T-cell (primary cell): ENCODE data around the gene CCNY. TPM values are rescaled to one million over a fixed set of nuclear protein-coding genes. Genes with fewer than 3 reads are reported as not detected.

Experiments used
- ATAC-seq, 4 experiments: fragments of 200-7000 bp in 3 of 4; fragments of 150-1000 bp in 1 of 4; cut with Tn5 transposase; replicated peaks in 1 of 4; 1 replicate in 3 of 4; 2 replicates in 1 of 4; pipeline ENCODE4 v1.10.0; 2021; ENCODE audit warnings: moderate library complexity in 3 of 4, mild to moderate bottlenecking in 2 of 4, moderate number of reproducible peaks in 1 of 4
- CTCF ChIA-PET, 2 donors: fragments of 300-600 bp; sonication (Branson Sonifier 250); formaldehyde crosslinking; loops; one replicate each; lab custom pipeline; 2022; ENCODE audit warnings: antibody characterized with exemption in 2 of 2; lab: Charles Lee
- POLR2A ChIA-PET, 2 donors: fragments of 300-600 bp; sonication (Branson Sonifier 250); formaldehyde crosslinking; loops; one replicate each; lab custom pipeline; 2022; ENCODE audit warnings: antibody characterized with exemption in 2 of 2; lab: Charles Lee
- DNase-seq, 35 experiments: peaks; one replicate each; pipeline versions ENCODE4 v3.0.0 to v3.0.0-alpha.2; 2013 to 2023
- H3K27ac ChIP-seq: one replicate; pipeline ENCODE4 v1.5.1; 2013; ENCODE audit warnings: low read length
- H3K27me3 ChIP-seq, 2 experiments: replicated peaks in 1 of 2; 1 replicate in 1 of 2; 2 replicates in 1 of 2; pipeline versions ENCODE4 v1.6.1 to v1.7.0; 2013; ENCODE audit warnings: low read length in 1 of 2, mixed read lengths in 1 of 2; ENCODE audit not compliant: control insufficient read depth in 2 of 2, insufficient read depth in 2 of 2; ENCODE audit errors: extremely low read depth in 1 of 2
- H3K36me3 ChIP-seq, 2 donors: 1 replicate in 1 of 2; 2 replicates in 1 of 2; pipeline versions ENCODE4 v1.6.1 to v1.7.0; 2013; ENCODE audit warnings: low read length in 1 of 2; ENCODE audit not compliant: control insufficient read depth in 2 of 2, insufficient read depth in 1 of 2; ENCODE audit errors: extremely low read depth in 1 of 2
- H3K4me1 ChIP-seq, 2 experiments: 1 replicate in 1 of 2; 2 replicates in 1 of 2; pipeline versions ENCODE4 v1.6.1 to v1.7.0; 2013; ENCODE audit warnings: low read length in 2 of 2, mixed read lengths in 1 of 2; ENCODE audit not compliant: insufficient read depth in 2 of 2, control insufficient read depth in 1 of 2; ENCODE audit errors: extremely low read depth in 1 of 2
- H3K4me3 ChIP-seq, 2 donors: 1 replicate in 1 of 2; 2 replicates in 1 of 2; pipeline versions ENCODE4 v1.5.1 to v1.7.0; 2013; ENCODE audit warnings: mild to moderate bottlenecking in 2 of 2, low read length in 1 of 2, moderate library complexity in 1 of 2; ENCODE audit not compliant: control insufficient read depth in 1 of 2; ENCODE audit errors: extremely low read depth in 1 of 2
- H3K9me3 ChIP-seq: 2 replicates; pipeline ENCODE4 v1.7.0; 2013
- H3K27ac Mint-ChIP-seq, 2 donors: one replicate each; pipeline ENCODE4 v1.8.0; 2020 to 2021; ENCODE audit warnings: mild to moderate bottlenecking in 2 of 2, mixed read lengths in 2 of 2
- H3K27me3 Mint-ChIP-seq, 2 donors: one replicate each; pipeline ENCODE4 v1.8.0; 2021 to 2022; ENCODE audit warnings: mixed read lengths in 2 of 2
- H3K36me3 Mint-ChIP-seq: one replicate; pipeline ENCODE4 v1.8.0; 2021; ENCODE audit warnings: mixed read lengths
- H3K4me1 Mint-ChIP-seq, 3 donors: one replicate each; pipeline ENCODE4 v1.8.0; 2020 to 2022; ENCODE audit warnings: mixed read lengths in 3 of 3, mild to moderate bottlenecking in 1 of 3
- H3K4me3 Mint-ChIP-seq, 3 donors: one replicate each; pipeline ENCODE4 v1.8.0; 2020 to 2022; ENCODE audit warnings: mild to moderate bottlenecking in 3 of 3, mixed read lengths in 3 of 3, moderate library complexity in 3 of 3
- H3K9me3 Mint-ChIP-seq, 3 donors: one replicate each; pipeline ENCODE4 v1.8.0; 2020 to 2022; ENCODE audit warnings: mixed read lengths in 3 of 3
- WGBS: methylation state at CpG from one replicate; pipeline ENCODE4 v1.1.5; 2013; ENCODE audit warnings: missing lambda C conversion rate; ENCODE audit not compliant: insufficient coverage; 5-methylcytosine and 5-hydroxymethylcytosine counted together
- total RNA-seq, 35 experiments: library from RNA in 6 of 35; stranded (reverse) in 6 of 35; fragments of 120-200 nt in 1 of 35; gene quantifications; one replicate each; pipeline versions ENCODE4 v1.2.1 to v1.2.4 and lab custom pipeline; 2013 to 2026

CCNY gene
- total RNA-seq, 5 donors from 2014 or later (not counting 1 experiment from before 2014, with no cell fraction given) = 62.5 to 75.2 (median 62.8) TPM

DNA sequence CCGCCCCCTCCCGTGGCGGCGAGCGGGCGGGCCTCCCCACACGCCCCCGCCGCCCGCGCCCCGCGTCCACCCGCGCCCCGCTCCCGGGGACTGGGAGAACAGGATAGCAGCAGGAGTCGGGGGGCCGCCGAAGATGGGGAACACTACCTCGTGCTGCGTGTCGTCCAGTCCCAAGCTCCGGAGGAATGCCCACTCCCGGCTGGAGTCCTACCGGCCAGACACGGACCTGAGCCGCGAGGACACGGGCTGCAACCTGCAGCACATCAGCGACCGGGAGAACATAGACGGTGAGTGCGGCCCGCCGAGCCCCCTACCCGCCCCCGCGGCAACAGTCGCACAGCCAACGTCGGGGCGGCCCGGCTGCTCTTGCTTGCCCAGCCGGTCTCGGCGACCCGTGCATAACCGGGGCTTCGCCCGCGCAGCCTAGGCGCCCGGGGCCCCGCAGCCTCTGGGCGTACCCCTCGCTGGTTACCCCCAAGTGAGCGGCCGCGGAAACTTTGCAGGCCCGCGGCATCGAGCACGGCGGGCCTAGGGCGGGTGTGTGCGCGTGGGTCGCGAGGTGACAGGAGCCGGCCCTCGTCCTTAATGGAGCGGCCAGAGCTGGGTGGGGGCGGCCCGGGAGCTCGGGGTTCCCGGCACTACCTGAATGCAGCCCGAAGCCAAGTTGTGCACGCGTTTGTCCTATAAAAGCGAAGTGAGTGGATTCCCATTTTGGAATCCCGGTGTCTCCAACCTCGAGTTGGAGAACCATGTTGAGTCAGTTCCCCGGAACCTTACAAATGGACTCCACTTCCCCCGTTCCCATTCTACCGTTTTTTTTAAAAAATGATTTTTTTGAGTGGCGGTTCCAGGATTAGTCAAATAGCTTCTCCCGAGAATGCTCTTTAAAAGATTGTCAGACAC is 863 bp downstream of the CCNY start:
- Mint-ChIP-seq H3K27ac (peak overlapping the region; percentile 67 to 80), H3K4me3 (peak overlapping the region; percentile 84 to 90 (median 85)), H3K27me3 (no peaks in the 10 kb centered on the region), H3K36me3 (peaks cover 9% of the 10 kb centered on the region), H3K9me3 (no peaks in the 10 kb centered on the region), H3K4me1 (peaks cover 72 to 77% (median 73%) of the 10 kb centered on the region in 3 donors)
- Histone ChIP-seq H3K27ac (peak overlapping the region; percentile 47), H3K36me3 (peaks cover 0 to 7% of the 10 kb centered on the region in 2 donors), H3K4me1 (peaks cover 28 to 32% of the 10 kb centered on the region in 2 experiments), H3K9me3 (no peaks in the 10 kb centered on the region), H3K27me3 (no peaks in the 10 kb centered on the region), H3K4me3 (peak overlapping the region; percentile 65 to 76)
- DNase-seq (peak in 20 of 35 experiments; percentile 2 to 38 (median 14)), ATAC-seq (peak; percentile 11 to 17 (median 12))
- CTCF ChIA-PET = interaction anchor here in 1 of 2 donors (1.0 to 1.3 kb wide), 2 partner anchors 141 to 142 kb away, joined by 3 to 4 read pairs; no protein-coding TSS in a partner anchor
- POLR2A ChIA-PET = interaction anchor here in 1 of 2 donors (0.7 kb wide), 2 partner anchors 8 to 211 kb away, joined by 3 read pairs; no protein-coding TSS in a partner anchor
- WGBS = under 1% methylated on average over 78 of the region's 88 CpGs

DNA sequence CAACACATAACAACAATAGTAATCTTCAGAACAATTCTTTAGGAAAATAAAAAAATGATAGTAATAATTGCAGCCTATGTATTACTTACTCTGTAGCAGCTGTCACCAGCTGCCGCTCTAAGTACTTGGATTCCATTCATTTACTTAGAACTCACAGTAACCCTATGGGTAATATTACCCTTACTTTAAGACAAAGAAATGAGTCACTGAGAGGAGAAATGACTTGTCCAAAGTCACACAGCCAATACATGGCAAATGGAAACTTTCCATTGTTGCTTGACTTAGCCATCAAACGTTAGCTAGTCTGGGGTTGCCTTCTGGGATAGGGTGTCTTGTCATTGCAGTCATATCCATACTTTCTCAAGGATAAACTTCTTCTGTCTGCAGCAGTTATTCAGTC is 3.6 kb downstream of the CCNY start:
- Mint-ChIP-seq H3K27me3 (no peaks in the 10 kb centered on the region), H3K9me3 (no peaks in the 10 kb centered on the region), H3K4me1 (peaks cover 69 to 75% (median 72%) of the 10 kb centered on the region in 3 donors), H3K27ac (peak overlapping the region; percentile 54 to 57), H3K4me3 (peak overlapping the region in 2 of 3 donors; percentile 45 to 55), H3K36me3 (peaks cover 3% of the 10 kb centered on the region)
- Histone ChIP-seq H3K27ac (no peak overlapping the region), H3K27me3 (no peaks in the 10 kb centered on the region), H3K4me1 (peaks cover 28 to 37% of the 10 kb centered on the region in 2 experiments), H3K36me3 (no peaks in the 10 kb centered on the region), H3K9me3 (no peaks in the 10 kb centered on the region), H3K4me3 (no peak overlapping the region)
- ATAC-seq = no peak
- ChIA-PET CTCF (interaction anchor here (0.6 to 2.6 kb wide), 2 partner anchors 25 to 144 kb away, joined by 4 to 12 read pairs; no protein-coding TSS in a partner anchor), POLR2A (interaction anchor here in 1 of 2 donors (0.6 kb wide), 1 partner anchor 73 kb away, joined by 3 read pairs; no protein-coding TSS in a partner anchor)
- DNase-seq = no peak
- 0% methylated on average over 1 of the region's 2 CpGs for WGBS

DNA sequence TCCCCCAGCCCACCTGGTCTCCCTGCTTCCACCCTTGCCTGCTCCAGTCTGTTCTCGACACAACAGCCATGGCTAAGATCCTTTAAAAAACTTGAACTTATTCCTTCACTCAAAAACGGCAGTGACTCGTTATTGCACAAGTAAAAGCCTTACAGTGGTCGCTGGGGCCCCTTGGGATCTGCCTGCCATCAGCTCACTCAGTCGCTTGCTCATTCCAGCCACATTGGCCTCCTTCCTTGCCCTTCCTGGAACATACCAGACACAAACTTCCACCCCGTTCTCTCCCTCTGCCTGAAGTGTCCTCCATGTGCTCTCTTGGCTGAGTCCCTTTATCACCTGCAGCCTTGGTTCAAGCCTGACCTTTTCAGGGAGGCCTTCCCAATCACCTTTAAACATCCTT is 4.7 kb downstream of the CCNY start:
- Histone ChIP-seq H3K36me3 (no peaks in the 10 kb centered on the region), H3K4me1 (peaks cover 25 to 27% of the 10 kb centered on the region in 2 experiments), H3K9me3 (no peaks in the 10 kb centered on the region), H3K4me3 (no peak overlapping the region), H3K27me3 (no peaks in the 10 kb centered on the region), H3K27ac (no peak overlapping the region)
- ChIA-PET POLR2A (interaction anchor here in 1 of 2 donors (0.6 kb wide), 1 partner anchor 10 kb away, joined by 3 read pairs; no protein-coding TSS in a partner anchor), CTCF (interaction anchor here in 1 of 2 donors (0.6 to 2.6 kb wide), 3 partner anchors 10 to 145 kb away, joined by 5 to 12 read pairs (median 5); no protein-coding TSS in a partner anchor)
- 63% methylated on average over 6 of the region's 6 CpGs for WGBS
- Mint-ChIP-seq H3K4me3 (peak overlapping the region; percentile 10 to 63 (median 55)), H3K27me3 (no peaks in the 10 kb centered on the region), H3K36me3 (peaks cover 6% of the 10 kb centered on the region), H3K4me1 (peaks cover 70 to 71% (median 70%) of the 10 kb centered on the region in 3 donors), H3K9me3 (no peaks in the 10 kb centered on the region), H3K27ac (peak overlapping the region; percentile 51 to 84)
- ATAC-seq = no peak
- DNase-seq = no peak

DNA sequence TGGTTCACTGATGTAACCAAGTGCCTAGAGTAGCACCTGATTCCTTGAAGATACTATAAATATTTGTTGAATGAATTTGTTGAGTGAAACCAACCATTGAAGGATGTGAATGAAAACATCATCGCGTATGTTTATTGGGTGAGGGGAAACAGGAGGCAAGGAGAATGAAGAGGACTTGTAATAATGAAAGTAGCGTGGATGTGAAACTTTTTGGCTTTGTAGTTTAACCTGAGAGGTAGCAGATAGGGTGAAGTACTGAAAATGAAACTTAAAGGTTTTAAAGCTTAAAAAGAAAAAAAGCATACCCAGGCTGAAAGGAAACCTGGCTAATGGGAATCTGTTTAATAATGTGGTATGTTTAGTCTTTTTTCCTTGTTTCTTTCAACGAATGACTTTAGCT is 5.2 kb downstream of the CCNY start:
- H3K4me3 ChIP-seq = no peak overlapping the region
- POLR2A ChIA-PET = interaction anchor here in 1 of 2 donors (0.6 kb wide), 1 partner anchor 10 kb away, joined by 3 read pairs; no protein-coding TSS in a partner anchor
- H3K27ac Mint-ChIP-seq = peak overlapping the region; percentile 48 to 84

DNA sequence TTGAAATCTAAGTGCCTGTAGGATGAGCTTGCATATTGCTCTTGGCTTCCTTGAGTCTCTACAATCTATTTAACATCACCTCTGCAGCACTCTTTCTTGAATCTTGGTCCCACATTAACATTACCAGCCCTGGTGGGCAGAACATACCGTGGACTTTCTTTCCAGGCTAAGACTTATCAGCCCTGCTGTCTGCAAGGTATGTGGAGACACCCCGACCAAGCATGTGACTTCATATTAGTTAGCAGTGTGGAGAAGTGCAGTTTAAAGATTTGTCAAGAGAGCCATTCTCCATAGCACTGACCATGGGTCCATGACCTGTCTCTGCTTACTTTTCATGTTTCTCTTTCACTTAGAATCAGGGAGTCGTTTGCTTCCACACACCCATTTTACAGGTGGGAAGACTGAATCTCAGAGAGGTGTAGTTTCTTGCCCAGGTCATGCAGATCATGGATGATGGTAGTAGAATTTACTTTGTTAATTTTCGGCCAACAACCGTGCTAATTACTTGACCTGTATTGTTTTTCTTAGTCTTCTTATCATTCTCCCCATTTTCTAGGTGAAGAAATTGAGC is 6.0 kb downstream of the CCNY start:
- no peak overlapping the region for H3K27ac ChIP-seq
- POLR2A ChIA-PET = no interaction called here
- no peaks in the 10 kb centered on the region for H3K27me3 Mint-ChIP-seq

More for the DNA sequence above, 5.2 kb downstream of the CCNY start:
- no peaks in the 10 kb centered on the region for H3K9me3 Mint-ChIP-seq
- DNase-seq (peak in 2 of 35 experiments; percentile 6 to 55), ATAC-seq (peak in 1 of 4 experiments; percentile 79)
- H3K27me3 Mint-ChIP-seq = no peaks in the 10 kb centered on the region
- H3K27ac ChIP-seq = no peak overlapping the region
- CTCF ChIA-PET = interaction anchor here (0.6 to 2.6 kb wide), 5 partner anchors 9 to 223 kb away, joined by 3 to 12 read pairs (median 5); no protein-coding TSS in a partner anchor
- H3K4me1 Mint-ChIP-seq = peaks cover 74 to 76% (median 75%) of the 10 kb centered on the region in 3 donors
- H3K9me3 ChIP-seq = no peaks in the 10 kb centered on the region
- WGBS = 0% methylated on average over 2 of the region's 4 CpGs
- H3K36me3 Mint-ChIP-seq = peaks cover 6% of the 10 kb centered on the region
- H3K36me3 ChIP-seq = no peaks in the 10 kb centered on the region
- H3K4me3 Mint-ChIP-seq = peak overlapping the region; percentile 21 to 63 (median 55)
- no peaks in the 10 kb centered on the region for H3K27me3 ChIP-seq
- H3K4me1 ChIP-seq = peaks cover 25 to 29% of the 10 kb centered on the region in 2 experiments

More for the DNA sequence above, 6.0 kb downstream of the CCNY start:
- peaks cover 6% of the 10 kb centered on the region for H3K36me3 Mint-ChIP-seq
- WGBS = 100% methylated on average over 1 of the region's 5 CpGs
- Histone ChIP-seq H3K4me3 (no peak overlapping the region), H3K4me1 (peaks cover 25 to 31% of the 10 kb centered on the region in 2 experiments), H3K27me3 (no peaks in the 10 kb centered on the region), H3K9me3 (no peaks in the 10 kb centered on the region), H3K36me3 (no peaks in the 10 kb centered on the region)
- DNase-seq (no peak), ATAC-seq (no peak)
- H3K27ac Mint-ChIP-seq = peak overlapping the region; percentile 43 to 76
- H3K4me1 Mint-ChIP-seq = peaks cover 80 to 82% (median 82%) of the 10 kb centered on the region in 3 donors
- peak overlapping the region in 2 of 3 donors; percentile 4 to 55 for H3K4me3 Mint-ChIP-seq
- no peaks in the 10 kb centered on the region for H3K9me3 Mint-ChIP-seq
- CTCF ChIA-PET = interaction anchor here (0.6 to 2.6 kb wide), 3 partner anchors 51 to 224 kb away, joined by 3 to 12 read pairs (median 3); no protein-coding TSS in a partner anchor
